H1 (cell line): ENCODE data around the gene NKG7. TPM values are rescaled to one million over a fixed set of nuclear protein-coding genes. Genes with fewer than 3 reads are reported as not detected.

ENCODE experiments used
- SRF ChIP-seq: IDR thresholded peaks from 2 replicates; pipeline ENCODE4 v1.6.1; 2011; ENCODE audit warnings: mild to moderate bottlenecking, low read depth, low read length, moderate library complexity
- polyA plus RNA-seq, 7 experiments: library from polyadenylated mRNA; depleted of rRNA in 3 of 7; stranded (reverse) in 5 of 7; unstranded in 2 of 7; fragments of >200 nt in 5 of 7; fragments of 200-250 nt in 2 of 7; gene quantifications; 1 replicate in 5 of 7; 2 replicates in 1 of 7; 4 replicates in 1 of 7; pipeline versions ENCODE4 v1.2.1 to v1.2.3, GENCODE V29; 2011 to 2013; ENCODE audit warnings: missing spikeins in 2 of 7, mixed read lengths in 2 of 7
- total RNA-seq: library from RNA; stranded (reverse); fragmentation: NEBNext Ultra II Directional; extraction: Animal tissue kit (Norgen Biotek cat#: 25700); gene quantifications from 2 replicates; pipeline ENCODE4 v1.2.1, GENCODE V29; 2021

NKG7 gene
- total and polyA plus RNA-seq, 2 of the 8 experiments (the other 6 are each of a cell fraction or from before 2014, with no cell fraction given): not detected

- no peak for TF ChIP-seq SRF
- TF ChIP-seq, all 59 proteins: peak for 0
Observed at GRCh38 chr19:51418707-51419106, 46.3 kb upstream of the NKG7 start (continued).
